Stomach (tissue), 9 donors: ENCODE results near the gene EXOC4. TPM values are rescaled to one million over a fixed set of nuclear protein-coding genes. Genes with fewer than 3 reads are reported as not detected.

Experiments used
- DNase-seq, 2 donors: peaks; one replicate each; pipeline versions ENCODE4 v3.0.0 to v3.0.0-alpha.2; 2013 to 2019
- H3K27ac ChIP-seq, 5 donors: fragments of 200-600 bp in 4 of 5; sonication (generic) in 4 of 5; one replicate each; pipeline ENCODE4 v1.5.1; 2013 to 2019; ENCODE audit warnings: mild to moderate bottlenecking in 1 of 5, moderate library complexity in 1 of 5
- H3K27me3 ChIP-seq, 3 donors: fragments of 200-600 bp; sonication (generic); one replicate each; pipeline ENCODE4 v1.5.1; 2017 to 2019; ENCODE audit warnings: mixed run types in 1 of 3
- H3K36me3 ChIP-seq, 4 donors: fragments of 200-600 bp; sonication (generic); 1 replicate in 3 of 4; 2 replicates in 1 of 4; pipeline ENCODE4 v1.5.1; 2016 to 2019
- H3K4me1 ChIP-seq, 4 donors: fragments of 200-600 bp; sonication (generic); one replicate each; pipeline ENCODE4 v1.5.1; 2016 to 2019
- H3K4me3 ChIP-seq, 4 donors: fragments of 200-600 bp; sonication (generic) in 3 of 4; one replicate each; pipeline ENCODE4 v1.5.1; 2016 to 2019; ENCODE audit warnings: mild to moderate bottlenecking in 1 of 4
- H3K9me3 ChIP-seq, 4 donors: fragments of 200-600 bp; sonication (generic); one replicate each; pipeline ENCODE4 v1.5.1; 2016 to 2019
- CTCF ChIP-seq, 7 experiments: fragments of 450-650 bp in 4 of 7; fragments of 200-600 bp in 3 of 7; sonication (generic) in 3 of 7; IDR thresholded peaks; one replicate each; pipeline ENCODE4 v1.5.1; 2016 to 2019; ENCODE audit warnings: antibody characterized with exemption in 7 of 7, control low read depth in 2 of 7, mild to moderate bottlenecking in 1 of 7
- EP300 ChIP-seq: sonication (generic); formaldehyde crosslinking; IDR thresholded peaks from one replicate; pipeline ENCODE4 v1.6.1; 2017; ENCODE audit warnings: antibody characterized with exemption
- POLR2A ChIP-seq, 4 donors: fragments of 450-650 bp; IDR thresholded peaks; one replicate each; pipeline ENCODE4 v1.6.1; 2016; ENCODE audit warnings: antibody characterized with exemption in 4 of 4, control low read depth in 2 of 4, mild to moderate bottlenecking in 1 of 4, moderate library complexity in 1 of 4
- POLR2AphosphoS5 ChIP-seq, 3 donors: sonication (generic); formaldehyde crosslinking; IDR thresholded peaks; one replicate each; pipeline ENCODE4 v1.6.1; 2016; ENCODE audit warnings: antibody characterized with exemption in 3 of 3
- WGBS, 5 donors: extraction: QIAGEN DNeasy Blood & Tissue Kit in 3 of 5; methylation state at CpG; one replicate each; pipeline versions ENCODE4 v1.1.5 to v1.1.7; 2013 to 2018; 5-methylcytosine and 5-hydroxymethylcytosine counted together
- intact Hi-C: fragments of 100-400 bp; cut with DNase I; formaldehyde crosslinking; loops from one replicate; pipeline ENCODE4 v1.15.1; 2023; ENCODE audit warnings: low total_unique reads
- polyA plus RNA-seq, 3 donors: library from polyadenylated mRNA; stranded (reverse); fragments of 200-250 nt; gene quantifications; one replicate each; pipeline ENCODE4 v1.2.3, GENCODE V29; 2013
- total RNA-seq, 5 donors: library from RNA; depleted of rRNA; stranded (reverse); fragments of >200 nt; gene quantifications; one replicate each; pipeline versions ENCODE4 v1.1.0 to v1.2.3, GENCODE V29; 2014 to 2016
- donor health status: healthy with polysubstance abuse.
- donor health status: Bipolar disorder and iron deficiency.
- donor health status: healthy.

The EXOC4 gene
- total and polyA plus RNA-seq, 8 donors: 14.1 to 339 (median 61.1) TPM

GRCh38 chr7:133491201-133491691, 238.4 kb downstream of the EXOC4 start:
- intact Hi-C loops: no loop called here
- TF ChIP-seq EP300 (no peak), POLR2A (IDR thresholded peaks at IDR 0.05) (no peak), POLR2AphosphoS5 (IDR thresholded peaks at IDR 0.05) (no peak)
- H3K4me1 ChIP-seq: no peaks in the 10 kb centered on the region
- peaks cover 0 to 11% (median 6%) of the 10 kb centered on the region in 4 donors for H3K36me3 ChIP-seq
- 66 to 88% (median 75%) methylated on average over 2 of the region's 2 CpGs for WGBS, 5 donors
- H3K27ac ChIP-seq: no peak overlapping the region
- no peak for DNase-seq
- H3K4me3 ChIP-seq: no peak overlapping the region
- H3K27me3 ChIP-seq: no peaks in the 10 kb centered on the region
- H3K9me3 ChIP-seq: no peaks in the 10 kb centered on the region

GRCh38 chr7:133491846-133492652, 239.2 kb downstream of the EXOC4 start:
- H3K4me1 ChIP-seq: no peaks in the 10 kb centered on the region
- intact Hi-C loops: no loop called here
- no peak overlapping the region for H3K4me3 ChIP-seq
- peaks cover 0 to 11% (median 6%) of the 10 kb centered on the region in 4 donors for H3K36me3 ChIP-seq
- WGBS, 5 donors: 92 to 96% (median 95%) methylated on average over 6 of the region's 6 CpGs
- DNase-seq: no peak
- H3K27ac ChIP-seq: no peak overlapping the region
- H3K9me3 ChIP-seq: no peaks in the 10 kb centered on the region
- TF ChIP-seq CTCF (IDR thresholded peaks at IDR 0.05): no peak
- TF ChIP-seq POLR2A (IDR thresholded peaks at IDR 0.05): no peak
- TF ChIP-seq EP300: no peak
- no peak for TF ChIP-seq POLR2AphosphoS5 (IDR thresholded peaks at IDR 0.05)
- H3K27me3 ChIP-seq: no peaks in the 10 kb centered on the region

- WGBS, 5 donors: 89 to 100% (median 92%) methylated on average over 1 of the region's 1 CpG
- H3K36me3 ChIP-seq: peaks cover 0 to 4% (median 0%) of the 10 kb centered on the region in 4 donors
- peaks cover 0 to 6% (median under 1%) of the 10 kb centered on the region in 4 donors for H3K4me1 ChIP-seq
- no peak overlapping the region for H3K27ac ChIP-seq
- no peak for DNase-seq
- TF ChIP-seq POLR2A (IDR thresholded peaks at IDR 0.05) (no peak), CTCF (IDR thresholded peaks at IDR 0.05) (no peak), EP300 (no peak), POLR2AphosphoS5 (IDR thresholded peaks at IDR 0.05) (no peak)
- no peak overlapping the region for H3K4me3 ChIP-seq
- H3K9me3 ChIP-seq: no peaks in the 10 kb centered on the region
- H3K27me3 ChIP-seq: no peaks in the 10 kb centered on the region
- intact Hi-C loops: no loop called here
Observed at GRCh38 chr7:133497061-133497460, 244.2 kb downstream of the EXOC4 start.

GRCh38 chr7:133501771-133502170, 248.9 kb downstream of the EXOC4 start:
- intact Hi-C loops: no loop called here
- Histone ChIP-seq H3K4me1 (peaks cover 0 to 15% (median 4%) of the 10 kb centered on the region in 4 donors), H3K27me3 (no peaks in the 10 kb centered on the region), H3K9me3 (no peaks in the 10 kb centered on the region), H3K4me3 (no peak overlapping the region), H3K36me3 (no peaks in the 10 kb centered on the region), H3K27ac (no peak overlapping the region)
- no peak for DNase-seq
- no peak for TF ChIP-seq POLR2AphosphoS5 (IDR thresholded peaks at IDR 0.05)
- TF ChIP-seq EP300: no peak
- TF ChIP-seq CTCF (IDR thresholded peaks at IDR 0.05): no peak
- TF ChIP-seq POLR2A (IDR thresholded peaks at IDR 0.05): no peak
- 85 to 94% (median 90%) methylated on average over 5 of the region's 5 CpGs for WGBS, 5 donors

GRCh38 chr7:133502498-133502897, 249.6 kb downstream of the EXOC4 start:
- peaks cover 0 to 15% (median 4%) of the 10 kb centered on the region in 4 donors for H3K4me1 ChIP-seq
- intact Hi-C loops: no loop called here
- 41 to 68% (median 53%) methylated on average over 1 of the region's 1 CpG for WGBS, 5 donors
- H3K4me3 ChIP-seq: no peak overlapping the region
- no peak for TF ChIP-seq CTCF (IDR thresholded peaks at IDR 0.05)
- TF ChIP-seq POLR2AphosphoS5 (IDR thresholded peaks at IDR 0.05): no peak
- no peak for TF ChIP-seq POLR2A (IDR thresholded peaks at IDR 0.05)
- TF ChIP-seq EP300: no peak
- H3K9me3 ChIP-seq: no peaks in the 10 kb centered on the region
- H3K27me3 ChIP-seq: no peaks in the 10 kb centered on the region
- DNase-seq: no peak
- no peak overlapping the region for H3K27ac ChIP-seq
- no peaks in the 10 kb centered on the region for H3K36me3 ChIP-seq
